CD8-positive, alpha-beta memory T cell (primary cell): Measurements from ENCODE around the gene KLC1. TPM values are rescaled to one million over a fixed set of nuclear protein-coding genes. Genes with fewer than 3 reads are reported as not detected.

Experiments
- CTCF ChIA-PET: fragments of 350-600 bp; sonication (Branson Sonifier 250); formaldehyde crosslinking; loops from one replicate; lab custom pipeline; 2021; ENCODE audit warnings: antibody characterized with exemption; lab: Charles Lee
- POLR2A ChIA-PET: fragments of 350-600 bp; sonication (Branson Sonifier 250); formaldehyde crosslinking; loops from one replicate; lab custom pipeline; 2021; ENCODE audit warnings: antibody characterized with exemption; lab: Charles Lee
- DNase-seq, 5 donors: peaks; one replicate each; pipeline versions ENCODE4 v3.0.0 to v3.0.0-alpha.2; 2020 to 2022; ENCODE audit warnings: mixed read lengths in 1 of 5
- H3K27ac ChIP-seq: one replicate; pipeline ENCODE4 v1.7.0; 2013; ENCODE audit warnings: low read depth, mild to moderate bottlenecking, low read length, moderate library complexity
- H3K27me3 ChIP-seq: 2 replicates; pipeline ENCODE4 v1.7.0; 2013; ENCODE audit warnings: low read length, mild to moderate bottlenecking; ENCODE audit not compliant: insufficient read depth, poor library complexity, severe bottlenecking
- H3K36me3 ChIP-seq: 2 replicates; pipeline ENCODE4 v1.7.0; 2013; ENCODE audit warnings: mild to moderate bottlenecking, low read length, moderate library complexity; ENCODE audit not compliant: insufficient read depth
- H3K4me1 ChIP-seq: 2 replicates; pipeline ENCODE4 v1.7.0; 2013; ENCODE audit warnings: mild to moderate bottlenecking, low read length, moderate library complexity; ENCODE audit not compliant: insufficient read depth
- H3K4me3 ChIP-seq: 2 replicates; pipeline ENCODE4 v1.7.0; 2013; ENCODE audit warnings: mild to moderate bottlenecking, low read length
- H3K9me3 ChIP-seq: 2 replicates; pipeline ENCODE4 v1.7.0; 2013; ENCODE audit warnings: mild to moderate bottlenecking, low read length
- H3K27ac Mint-ChIP-seq, 8 donors: one replicate each; pipeline ENCODE4 v1.8.0; 2020 to 2021; ENCODE audit warnings: mixed read lengths in 8 of 8, mild to moderate bottlenecking in 6 of 8, inconsistent platforms in 3 of 8, moderate library complexity in 3 of 8
- H3K27me3 Mint-ChIP-seq, 2 donors: one replicate each; pipeline ENCODE4 v1.8.0; 2020 to 2021; ENCODE audit warnings: mixed read lengths in 2 of 2, mild to moderate bottlenecking in 1 of 2, moderate library complexity in 1 of 2
- H3K36me3 Mint-ChIP-seq, 3 donors: one replicate each; pipeline ENCODE4 v1.8.0; 2020 to 2021; ENCODE audit warnings: mixed read lengths in 3 of 3, inconsistent platforms in 1 of 3, mild to moderate bottlenecking in 1 of 3
- H3K4me1 Mint-ChIP-seq, 3 donors: one replicate each; pipeline ENCODE4 v1.8.0; 2020 to 2021; ENCODE audit warnings: mixed read lengths in 3 of 3, inconsistent platforms in 1 of 3, mild to moderate bottlenecking in 1 of 3
- H3K4me3 Mint-ChIP-seq, 7 donors: one replicate each; pipeline ENCODE4 v1.8.0; 2020 to 2021; ENCODE audit warnings: mixed read lengths in 7 of 7, mild to moderate bottlenecking in 6 of 7, moderate library complexity in 4 of 7, inconsistent platforms in 2 of 7
- H3K9me3 Mint-ChIP-seq, 5 donors: one replicate each; pipeline ENCODE4 v1.8.0; 2020 to 2022; ENCODE audit warnings: mixed read lengths in 5 of 5, mild to moderate bottlenecking in 3 of 5, moderate library complexity in 2 of 5, inconsistent platforms in 1 of 5
- polyA plus RNA-seq: library from polyadenylated mRNA; unstranded; fragments of 300-500 nt; fragmentation: Illumina TruSeq; gene quantifications from one replicate; pipeline ENCODE4 v1.2.3, GENCODE V29; 2021
- total RNA-seq, 2 experiments: library from RNA; stranded (reverse); gene quantifications; one replicate each; pipeline ENCODE4 v1.2.3, GENCODE V29; 2021

KLC1 gene
- total and polyA plus RNA-seq, 3 experiments from 2014 or later = 92.0 to 143 (median 141) TPM

- H3K9me3 Mint-ChIP-seq = no peaks in the 10 kb centered on the region
- peaks cover 2 to 5% (median 2%) of the 10 kb centered on the region in 3 donors for H3K4me1 Mint-ChIP-seq
- no peak overlapping the region for H3K4me3 Mint-ChIP-seq
- ChIA-PET CTCF (no interaction called here), POLR2A (no interaction called here)
- Histone ChIP-seq H3K36me3 (peaks cover 11% of the 10 kb centered on the region), H3K9me3 (no peaks in the 10 kb centered on the region), H3K27me3 (no peaks in the 10 kb centered on the region), H3K4me3 (no peak overlapping the region), H3K4me1 (no peaks in the 10 kb centered on the region), H3K27ac (no peak overlapping the region)
- H3K27me3 Mint-ChIP-seq = no peaks in the 10 kb centered on the region
- H3K36me3 Mint-ChIP-seq = peaks cover 0 to 21% (median 3%) of the 10 kb centered on the region in 3 donors
- H3K27ac Mint-ChIP-seq = no peak overlapping the region
- DNase-seq = no peak
Observed at GRCh38 chr14:103725001-103725682, 96.1 kb downstream of the KLC1 start.

GRCh38 chr14:103725739-103726395 is 96.9 kb downstream of the KLC1 start:
- no peak overlapping the region for H3K27ac ChIP-seq
- CTCF ChIA-PET = no interaction called here
- H3K4me3 Mint-ChIP-seq = no peak overlapping the region
- no peaks in the 10 kb centered on the region for H3K4me1 Mint-ChIP-seq
- no peaks in the 10 kb centered on the region for H3K4me1 ChIP-seq
- no peaks in the 10 kb centered on the region for H3K27me3 Mint-ChIP-seq
- H3K4me3 ChIP-seq = no peak overlapping the region
- H3K27me3 ChIP-seq = no peaks in the 10 kb centered on the region
- H3K9me3 Mint-ChIP-seq = no peaks in the 10 kb centered on the region
- no peak for DNase-seq
- H3K27ac Mint-ChIP-seq = no peak overlapping the region
- H3K9me3 ChIP-seq = no peaks in the 10 kb centered on the region
- H3K36me3 Mint-ChIP-seq = peaks cover 0 to 24% (median 3%) of the 10 kb centered on the region in 3 donors
- H3K36me3 ChIP-seq = peaks cover 11% of the 10 kb centered on the region
- POLR2A ChIA-PET = no interaction called here

- H3K36me3 ChIP-seq = peaks cover 11% of the 10 kb centered on the region
- no peaks in the 10 kb centered on the region for H3K27me3 ChIP-seq
- ChIA-PET CTCF (no interaction called here), POLR2A (no interaction called here)
- no peaks in the 10 kb centered on the region for H3K4me1 Mint-ChIP-seq
- peaks cover 0 to 24% (median 3%) of the 10 kb centered on the region in 3 donors for H3K36me3 Mint-ChIP-seq
- DNase-seq = no peak
- no peaks in the 10 kb centered on the region for H3K9me3 Mint-ChIP-seq
- H3K9me3 ChIP-seq = no peaks in the 10 kb centered on the region
- H3K4me3 ChIP-seq = no peak overlapping the region
- no peak overlapping the region for H3K27ac ChIP-seq
- H3K4me1 ChIP-seq = no peaks in the 10 kb centered on the region
- H3K4me3 Mint-ChIP-seq = no peak overlapping the region
- no peaks in the 10 kb centered on the region for H3K27me3 Mint-ChIP-seq
- H3K27ac Mint-ChIP-seq = no peak overlapping the region
Observed at GRCh38 chr14:103726474-103726873, 97.5 kb downstream of the KLC1 start.

- no peaks in the 10 kb centered on the region for H3K9me3 Mint-ChIP-seq
- Histone ChIP-seq H3K4me3 (no peak overlapping the region), H3K9me3 (no peaks in the 10 kb centered on the region), H3K4me1 (no peaks in the 10 kb centered on the region), H3K36me3 (peaks cover 11% of the 10 kb centered on the region), H3K27ac (no peak overlapping the region), H3K27me3 (no peaks in the 10 kb centered on the region)
- peaks cover 0 to 28% (median 3%) of the 10 kb centered on the region in 3 donors for H3K36me3 Mint-ChIP-seq
- no peak overlapping the region for H3K27ac Mint-ChIP-seq
- no peak overlapping the region for H3K4me3 Mint-ChIP-seq
- H3K27me3 Mint-ChIP-seq = no peaks in the 10 kb centered on the region
- H3K4me1 Mint-ChIP-seq = no peaks in the 10 kb centered on the region
- peak in 1 of 5 donors; percentile 44 for DNase-seq
- POLR2A ChIA-PET = no interaction called here
- CTCF ChIA-PET = no interaction called here
Observed at GRCh38 chr14:103727313-103727980, 98.4 kb downstream of the KLC1 start.

- DNase-seq = peak in 1 of 5 donors; percentile 32
- H3K4me3 ChIP-seq = no peak overlapping the region
- H3K9me3 ChIP-seq = no peaks in the 10 kb centered on the region
- no peaks in the 10 kb centered on the region for H3K4me1 Mint-ChIP-seq
- H3K4me1 ChIP-seq = no peaks in the 10 kb centered on the region
- no peaks in the 10 kb centered on the region for H3K27me3 ChIP-seq
- no peaks in the 10 kb centered on the region for H3K27me3 Mint-ChIP-seq
- no peak overlapping the region for H3K27ac Mint-ChIP-seq
- H3K27ac ChIP-seq = no peak overlapping the region
- CTCF ChIA-PET = no interaction called here
- POLR2A ChIA-PET = no interaction called here
- peaks cover 0 to 33% (median 3%) of the 10 kb centered on the region in 3 donors for H3K36me3 Mint-ChIP-seq
- H3K36me3 ChIP-seq = peaks cover 11% of the 10 kb centered on the region
- H3K4me3 Mint-ChIP-seq = no peak overlapping the region
- H3K9me3 Mint-ChIP-seq = no peaks in the 10 kb centered on the region
Observed at GRCh38 chr14:103728141-103728540, 99.1 kb downstream of the KLC1 start.

GRCh38 chr14:103728721-103729120 is 99.7 kb downstream of the KLC1 start:
- ChIA-PET CTCF (no interaction called here), POLR2A (no interaction called here)
- H3K4me1 ChIP-seq = no peaks in the 10 kb centered on the region
- Mint-ChIP-seq H3K36me3 (peaks cover 0 to 39% (median 3%) of the 10 kb centered on the region in 3 donors), H3K27me3 (no peaks in the 10 kb centered on the region), H3K4me1 (no peaks in the 10 kb centered on the region), H3K4me3 (no peak overlapping the region), H3K9me3 (no peaks in the 10 kb centered on the region), H3K27ac (peak overlapping the region in 2 of 8 donors; percentile 63 to 64)
- H3K36me3 ChIP-seq = peaks cover 11% of the 10 kb centered on the region
- no peaks in the 10 kb centered on the region for H3K27me3 ChIP-seq
- H3K9me3 ChIP-seq = no peaks in the 10 kb centered on the region
- H3K4me3 ChIP-seq = no peak overlapping the region
- no peak for DNase-seq
- no peak overlapping the region for H3K27ac ChIP-seq

GRCh38 chr14:103729496-103730448 is 100.8 kb downstream of the KLC1 start:
- H3K27me3 ChIP-seq = no peaks in the 10 kb centered on the region
- peaks cover 11% of the 10 kb centered on the region for H3K36me3 ChIP-seq
- no peaks in the 10 kb centered on the region for H3K9me3 Mint-ChIP-seq
- peak overlapping the region in 1 of 8 donors; percentile 60 for H3K27ac Mint-ChIP-seq
- peaks cover 0 to 50% (median 8%) of the 10 kb centered on the region in 3 donors for H3K36me3 Mint-ChIP-seq
- DNase-seq = no peak
- no peak overlapping the region for H3K27ac ChIP-seq
- H3K4me3 ChIP-seq = no peak overlapping the region
- H3K4me1 Mint-ChIP-seq = no peaks in the 10 kb centered on the region
- ChIA-PET CTCF (no interaction called here), POLR2A (no interaction called here)
- no peaks in the 10 kb centered on the region for H3K4me1 ChIP-seq
- peak overlapping the region in 1 of 7 donors; percentile 72 for H3K4me3 Mint-ChIP-seq
- no peaks in the 10 kb centered on the region for H3K27me3 Mint-ChIP-seq
- no peaks in the 10 kb centered on the region for H3K9me3 ChIP-seq
